Superior temporal gyrus (tissue), 1 donor: ENCODE results near the gene ARMC3.
A peak's percentile ranks its signal among the peaks of the same experiment; 100 is the strongest.
"Not testable (repeated sequence)": the region's sequence is repeated elsewhere in the genome, so short reads cannot be mapped to it uniquely, and the experiment has no call there.

Experiments
- DNase-seq: peaks from one replicate; pipeline ENCODE4 v3.0.0-alpha.2; 2016; ENCODE audit errors: extremely low spot score

ARMC3 gene

GRCh38 chr10:23048191-23048590 lies 120.3 kb downstream of the ARMC3 start:
- DNase-seq, result no peak

GRCh38 chr10:23051278-23051677 lies 123.4 kb downstream of the ARMC3 start:
- no peak for DNase-seq

- no peak for DNase-seq
These were observed 124.0 kb downstream of the ARMC3 start for GRCh38 chr10:23051855-23052331.

- DNase-seq, result no peak
These were observed 125.2 kb downstream of the ARMC3 start for GRCh38 chr10:23053036-23053435.

GRCh38 chr10:23055424-23056185 lies 127.8 kb downstream of the ARMC3 start:
- DNase-seq, result no peak

- no peak for DNase-seq
These were observed 128.3 kb downstream of the ARMC3 start for GRCh38 chr10:23056186-23056579.

GRCh38 chr10:23058366-23058765 lies 130.5 kb downstream of the ARMC3 start:
- DNase-seq, result no peak

GRCh38 chr10:23060918-23061317 lies 133.1 kb downstream of the ARMC3 start:
- no peak for DNase-seq

- DNase-seq, result peak; percentile 28
These were observed 135.5 kb downstream of the ARMC3 start for GRCh38 chr10:23063045-23063972.

- DNase-seq, result no peak
These were observed 136.3 kb downstream of the ARMC3 start for GRCh38 chr10:23063973-23064812.

- not testable (repeated sequence) for DNase-seq
These were observed 136.9 kb downstream of the ARMC3 start for GRCh38 chr10:23064813-23065114.

GRCh38 chr10:23065181-23065948 lies 137.5 kb downstream of the ARMC3 start:
- peak; percentile 95 for DNase-seq

GRCh38 chr10:23067337-23067736 lies 139.5 kb downstream of the ARMC3 start:
- DNase-seq, result no peak

GRCh38 chr10:23067939-23068775 lies 140.3 kb downstream of the ARMC3 start:
- DNase-seq, result peak; percentile 95

- no peak for DNase-seq
These were observed 141.4 kb downstream of the ARMC3 start for GRCh38 chr10:23069019-23069815.

GRCh38 chr10:23070092-23070912 lies 142.4 kb downstream of the ARMC3 start:
- not testable (repeated sequence) for DNase-seq

- DNase-seq, result no peak
These were observed 143.0 kb downstream of the ARMC3 start for GRCh38 chr10:23070913-23071218.

GRCh38 chr10:23072593-23072992 lies 144.7 kb downstream of the ARMC3 start:
- DNase-seq, result not testable (repeated sequence)

GRCh38 chr10:23073527-23073926 lies 145.7 kb downstream of the ARMC3 start:
- no peak for DNase-seq
